GM21390 (cell line): ENCODE results near the gene TMOD3.
"Not testable (repeated sequence)": the region's sequence is repeated elsewhere in the genome, so short reads cannot be mapped to it uniquely, and the experiment has no call there.

Source experiments
- ATAC-seq: cut with Tn5 transposase; IDR thresholded peaks from one replicate; pipeline ENCODE4 v1.9.1; 2021; ENCODE audit not compliant: unreplicated experiment

Gene TMOD3

DNA sequence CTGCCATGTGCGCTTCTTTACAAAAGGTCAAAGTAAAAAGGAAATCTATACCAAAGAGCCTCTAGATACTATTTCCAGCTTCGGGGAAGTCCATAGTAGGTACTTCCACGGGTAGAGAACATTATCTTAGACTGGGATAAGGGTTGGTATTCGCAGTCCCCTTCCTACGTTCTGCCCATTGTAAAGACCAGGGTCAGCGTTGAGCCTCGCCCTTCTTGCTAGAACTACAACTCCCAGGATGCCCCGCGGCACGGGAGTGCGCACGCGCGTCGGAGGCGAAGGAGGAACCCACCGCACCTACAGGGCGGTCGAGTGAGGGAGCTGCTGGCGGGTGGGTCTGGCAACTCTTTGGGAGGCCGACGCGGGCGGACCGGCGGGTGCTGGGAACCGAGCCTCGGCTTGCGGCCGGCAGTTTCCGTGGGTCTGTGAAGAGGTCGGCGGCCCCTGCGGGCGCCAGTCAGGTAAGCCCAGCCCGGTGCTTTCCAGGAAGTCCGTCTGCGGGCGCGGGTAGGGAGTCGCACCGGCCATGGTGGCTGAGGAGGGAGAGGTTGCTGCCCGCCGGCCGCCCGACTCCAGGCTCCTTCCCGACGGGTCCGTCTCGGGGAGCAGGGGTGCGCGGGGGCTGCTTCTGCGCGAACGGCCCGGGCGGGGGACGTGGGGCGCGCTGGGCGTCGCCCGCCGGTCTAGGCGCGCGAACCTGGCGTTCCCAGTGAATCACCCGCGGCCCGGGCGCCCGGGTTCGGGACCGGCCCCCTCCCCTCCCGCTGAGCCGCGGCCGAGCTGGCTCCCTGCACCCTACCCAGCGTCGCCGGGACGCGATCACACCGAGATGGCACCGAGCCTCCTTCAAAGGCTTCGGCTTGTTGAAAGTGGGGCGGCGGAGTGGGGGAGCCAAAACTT lies at the start of gene TMOD3:
TMOD3 (plus strand) TSS at position 278 of the 900 bp plus-strand sequence. CDS start 33,232 bp downstream, outside the sequence.
- ATAC-seq, result peak; percentile 83

DNA sequence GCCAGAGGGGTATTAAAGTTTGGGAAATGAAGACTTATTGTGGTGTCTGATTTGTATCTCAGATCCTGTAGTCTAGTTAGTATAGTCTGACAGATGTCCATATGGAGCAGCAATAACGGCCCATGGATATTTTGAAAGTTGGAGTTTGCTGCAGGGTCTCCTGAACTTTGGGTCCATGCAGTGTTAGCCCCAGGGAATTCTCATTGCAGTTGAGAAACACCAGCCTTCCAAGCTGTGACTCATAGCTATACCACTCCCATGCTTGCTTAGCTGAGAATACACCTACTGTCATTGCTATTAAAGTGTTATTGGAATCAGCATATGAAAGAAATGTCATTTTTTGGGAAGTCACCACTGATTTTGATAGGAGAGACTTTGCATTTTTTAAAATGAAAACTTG lies 48.8 kb upstream of the TMOD3 start:
- ATAC-seq, result no peak

DNA sequence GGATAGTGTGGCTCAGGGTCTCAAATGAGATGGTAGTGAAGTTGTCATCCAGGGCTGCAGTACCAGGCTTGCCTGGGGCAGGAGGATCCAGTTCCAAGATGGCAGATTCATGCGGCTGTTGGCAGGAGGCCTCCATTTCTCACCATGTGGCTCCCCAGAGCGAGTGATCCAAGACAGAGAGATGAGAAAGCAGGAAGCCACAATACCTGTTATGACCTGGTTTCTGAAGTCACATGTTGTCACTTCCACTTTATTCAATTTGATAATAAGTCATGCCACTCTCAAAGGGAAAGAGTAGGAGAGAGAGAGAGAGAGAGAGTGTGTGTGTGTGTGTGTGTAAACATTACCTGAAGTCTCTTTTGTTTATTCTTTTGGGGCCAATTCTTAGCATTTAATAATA lies 47.9 kb upstream of the TMOD3 start:
- no peak for ATAC-seq

DNA sequence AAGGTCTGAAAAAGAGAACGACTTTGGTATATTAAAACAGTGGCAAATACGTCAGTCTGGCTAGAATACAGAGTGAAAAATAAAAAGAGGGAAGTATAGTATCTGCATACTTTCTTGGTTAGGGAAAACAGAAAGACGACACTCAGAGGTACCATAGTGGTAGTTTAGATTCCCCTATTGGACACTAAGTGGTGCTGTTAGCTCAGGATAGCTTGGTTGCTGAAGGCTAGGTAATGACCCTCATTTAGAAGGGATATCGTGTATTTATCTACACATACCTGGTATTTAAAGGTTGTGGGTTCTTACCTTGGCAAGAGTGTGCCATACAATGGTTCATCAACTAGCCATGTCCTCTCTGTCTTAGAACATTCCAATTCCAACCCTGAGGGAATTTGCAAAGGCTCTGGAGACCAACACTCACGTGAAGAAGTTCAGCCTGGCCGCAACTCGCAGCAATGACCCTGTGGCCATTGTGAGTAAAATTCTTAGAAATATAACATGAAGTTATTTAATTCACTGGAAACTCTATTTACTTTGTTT lies 47.0 kb upstream of the TMOD3 start:
- ATAC-seq, result no peak

DNA sequence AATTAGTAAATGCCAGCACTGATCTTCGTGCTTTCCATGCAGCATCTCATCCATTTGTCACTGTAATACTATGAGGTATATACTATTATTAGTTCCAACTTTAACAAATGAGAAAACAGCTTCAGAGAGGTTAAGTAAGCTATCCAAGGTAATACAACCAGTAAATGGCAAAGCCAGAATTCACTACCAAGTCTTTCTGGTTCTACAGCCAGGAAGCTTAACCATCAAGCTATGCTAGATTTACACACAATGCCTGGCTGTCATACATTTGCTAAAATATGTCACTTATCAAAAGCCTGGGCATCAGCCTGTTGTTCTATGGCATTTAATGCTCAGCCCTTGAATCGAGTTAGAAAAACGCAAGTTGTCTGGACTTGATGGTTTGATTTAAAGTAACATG lies 45.5 kb upstream of the TMOD3 start:
- ATAC-seq, result no peak

DNA sequence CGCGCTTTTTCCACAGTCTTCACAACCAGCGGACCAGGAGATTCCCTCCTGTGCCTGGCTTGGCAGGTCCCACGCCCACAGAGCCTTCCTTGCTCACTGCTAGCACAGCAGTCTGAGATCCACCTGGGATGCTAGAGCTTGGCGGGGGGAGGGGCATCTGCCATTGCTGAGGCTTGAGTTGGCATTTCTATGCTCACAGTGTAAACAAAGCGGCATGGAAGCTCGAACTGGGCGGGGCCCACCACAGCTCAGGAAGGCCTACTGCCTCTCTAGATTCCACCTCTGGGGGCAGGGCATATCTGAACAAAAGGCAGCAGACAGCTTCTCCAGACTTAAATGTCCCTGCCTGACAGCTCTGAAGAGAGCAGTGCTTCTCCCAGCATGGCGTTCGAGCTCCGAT lies 42.3 kb upstream of the TMOD3 start:
- not testable (repeated sequence) for ATAC-seq

DNA sequence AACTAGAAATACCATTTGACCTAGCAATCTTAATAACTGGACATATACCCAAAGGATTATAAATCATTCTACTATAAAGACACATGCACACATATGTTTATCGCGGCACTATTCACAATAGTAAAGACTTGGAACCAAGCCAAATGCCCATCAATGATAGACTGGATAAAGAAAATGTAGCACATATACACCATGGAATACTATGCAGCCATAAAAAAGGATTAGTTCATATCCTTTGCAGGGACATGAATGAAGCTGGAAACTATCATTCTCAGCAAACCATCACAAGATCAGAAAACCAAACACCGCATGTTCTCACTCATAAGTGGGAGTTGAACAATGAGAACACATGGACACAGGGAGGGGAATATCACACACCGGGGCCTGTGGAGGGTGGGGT lies 37.0 kb upstream of the TMOD3 start:
- ATAC-seq, result not testable (repeated sequence)

DNA sequence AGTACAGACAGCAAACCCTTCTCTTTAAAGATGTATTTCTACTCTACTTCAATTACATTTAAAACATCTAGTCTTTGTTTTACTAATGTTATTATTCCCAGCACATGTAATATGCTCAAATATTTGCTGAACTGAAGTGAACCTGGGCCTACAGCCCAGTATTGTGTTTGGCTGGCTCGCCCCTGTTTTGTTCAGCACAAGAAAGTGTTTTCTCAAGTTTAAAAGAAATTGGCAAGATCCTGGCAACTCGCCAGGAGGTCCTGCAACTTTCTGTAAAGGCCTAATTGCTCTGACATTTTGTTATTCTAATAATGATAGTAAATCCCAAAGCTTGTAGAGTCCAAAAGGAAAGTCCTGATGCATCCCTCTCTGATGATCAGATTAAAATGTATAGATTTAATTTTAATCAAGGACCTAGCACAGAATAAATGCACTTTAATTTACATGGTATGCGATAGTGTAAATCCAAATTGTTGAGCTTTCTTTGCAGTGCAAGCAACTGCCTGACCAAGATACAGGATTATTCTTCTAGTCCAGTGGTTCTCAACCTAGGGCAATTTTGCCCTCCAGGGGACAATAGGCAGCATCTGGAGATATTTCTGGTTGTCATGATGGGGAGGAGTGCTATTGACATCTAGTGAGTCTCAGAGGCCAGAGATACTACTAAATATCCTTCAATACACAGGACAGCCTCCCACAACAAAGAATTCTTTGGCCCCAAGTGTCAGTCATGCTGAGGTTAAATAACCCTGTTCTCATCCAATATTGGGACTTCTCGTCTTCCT lies 35.7 kb upstream of the TMOD3 start:
- no peak for ATAC-seq

DNA sequence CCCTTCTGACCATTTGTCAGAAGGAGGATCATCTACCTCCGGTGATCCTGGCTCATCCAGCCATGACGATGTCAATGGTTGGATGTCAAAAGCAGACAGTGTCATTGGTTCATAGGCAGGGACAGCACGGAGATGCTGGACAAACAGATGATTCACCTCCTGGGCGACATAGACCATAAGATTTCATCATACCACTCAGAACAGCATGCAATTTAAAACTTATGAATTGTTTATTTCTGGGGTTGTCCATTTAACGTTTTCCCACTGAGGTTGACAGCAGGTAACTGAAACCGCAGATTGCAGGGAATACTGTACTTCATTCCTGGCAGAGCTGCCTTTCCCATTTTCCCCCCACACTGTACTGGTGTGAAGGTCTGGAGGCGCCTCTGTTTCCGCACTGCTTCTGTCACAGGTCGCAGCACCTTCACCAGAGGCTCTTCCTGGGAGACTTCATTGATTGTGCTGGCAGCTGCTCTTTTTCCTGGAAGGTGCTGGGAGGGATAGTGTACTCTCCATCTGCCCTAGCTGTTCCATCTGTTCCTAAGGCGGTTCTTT lies 32.5 kb upstream of the TMOD3 start:
- no peak for ATAC-seq

DNA sequence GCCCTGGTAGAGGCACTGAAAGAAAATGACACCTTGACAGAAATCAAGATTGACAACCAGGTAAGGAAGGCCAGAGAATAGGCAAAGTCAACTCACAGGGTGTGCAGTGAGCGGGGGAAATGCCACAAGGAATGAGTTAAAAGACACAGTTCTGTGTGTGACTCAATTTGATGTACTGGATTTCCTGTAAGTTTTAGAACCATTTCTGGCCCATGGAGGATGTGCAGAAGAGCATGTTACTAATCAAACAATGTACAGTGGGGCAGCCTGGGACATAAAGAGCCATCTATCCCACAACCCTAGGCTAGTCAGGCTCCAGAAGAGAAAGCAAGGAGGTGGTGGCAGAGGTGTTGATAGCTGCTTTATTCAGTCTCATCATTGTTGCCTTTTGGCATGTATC lies 31.2 kb upstream of the TMOD3 start:
- ATAC-seq, result no peak

DNA sequence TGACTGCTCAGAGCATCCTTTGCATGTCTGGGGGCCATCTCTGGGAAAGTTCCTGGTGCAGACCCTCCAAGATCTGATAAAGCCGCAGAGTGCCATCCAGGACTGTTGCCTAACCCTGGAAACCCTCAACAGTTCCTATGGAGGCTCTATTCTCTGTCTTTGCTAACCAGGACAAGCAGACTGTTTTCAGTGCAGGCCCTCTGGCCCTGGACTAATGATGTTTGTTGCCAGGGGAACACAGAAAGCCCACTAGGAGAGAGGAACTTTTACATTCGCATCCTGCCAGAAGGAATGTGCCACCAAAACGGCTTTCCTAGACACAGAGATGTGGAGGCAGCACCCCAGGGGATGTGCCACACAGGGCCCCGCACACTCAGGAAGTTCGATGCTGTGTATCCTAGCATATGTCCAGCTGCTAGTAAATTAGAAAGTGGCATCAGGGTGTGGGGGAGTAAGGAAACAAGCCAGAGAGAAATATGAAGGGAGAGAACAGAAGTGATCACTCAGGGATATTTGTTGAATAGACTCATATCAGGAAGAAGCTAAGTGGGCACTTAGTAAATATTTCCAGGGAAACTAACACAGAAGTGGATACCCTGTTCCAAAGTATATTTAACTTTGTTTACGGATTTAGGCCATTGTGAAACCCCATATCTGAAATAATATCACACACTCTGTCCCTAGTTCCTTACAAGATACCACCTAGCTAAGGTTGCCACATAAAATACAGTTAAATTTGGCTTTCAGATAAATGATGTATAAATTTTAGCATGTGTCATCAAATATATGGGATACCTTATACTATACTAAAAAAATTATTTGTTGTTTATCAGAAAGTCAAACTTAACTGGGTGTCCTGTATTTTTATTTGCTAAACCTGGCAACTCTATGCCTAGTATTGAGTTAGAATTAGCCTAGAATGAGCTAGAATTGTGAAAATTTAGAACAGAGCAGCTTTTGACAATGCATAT lies 29.9 kb upstream of the TMOD3 start:
- ATAC-seq, result no peak

DNA sequence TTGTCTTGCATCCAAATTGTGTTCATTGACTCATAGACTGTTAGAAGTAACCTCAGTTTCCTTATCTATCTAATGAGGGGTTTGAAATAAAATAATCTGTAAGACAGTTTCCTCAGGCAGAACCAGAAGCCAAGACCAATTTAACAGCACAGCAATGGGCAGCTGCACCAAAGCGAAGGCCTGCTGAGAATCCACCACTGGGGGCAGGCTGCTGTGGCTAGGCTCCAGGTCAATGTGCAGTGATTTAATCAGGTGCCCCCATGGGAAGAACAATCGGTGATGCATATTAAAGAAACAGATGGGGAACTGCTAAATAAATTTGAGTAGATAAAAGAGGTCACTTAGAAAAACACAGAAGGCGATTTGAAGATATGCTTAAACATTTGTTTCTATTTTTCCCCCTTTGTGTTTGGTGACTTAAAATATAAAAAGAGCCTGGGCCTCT lies 28.0 kb upstream of the TMOD3 start:
- no peak for ATAC-seq

DNA sequence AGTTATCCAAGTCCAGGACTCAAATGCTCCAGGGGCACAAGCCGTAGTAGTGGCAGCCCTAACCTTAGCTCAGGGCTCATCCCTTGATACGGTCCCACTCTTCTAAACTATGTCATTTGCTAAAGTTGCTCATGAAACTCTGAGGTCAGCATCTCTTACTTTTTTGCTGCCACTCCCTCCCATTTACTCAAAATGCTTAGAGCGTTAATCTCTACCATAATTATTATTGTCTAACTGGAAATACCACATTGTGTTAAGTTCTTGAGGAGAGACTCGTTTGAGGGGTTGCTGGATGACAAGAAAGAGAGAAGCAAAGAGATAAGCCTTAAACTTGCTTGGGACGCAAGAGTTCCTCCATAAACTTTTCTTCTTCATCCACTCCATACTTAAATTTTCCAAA lies 26.9 kb upstream of the TMOD3 start:
- ATAC-seq, result no peak

DNA sequence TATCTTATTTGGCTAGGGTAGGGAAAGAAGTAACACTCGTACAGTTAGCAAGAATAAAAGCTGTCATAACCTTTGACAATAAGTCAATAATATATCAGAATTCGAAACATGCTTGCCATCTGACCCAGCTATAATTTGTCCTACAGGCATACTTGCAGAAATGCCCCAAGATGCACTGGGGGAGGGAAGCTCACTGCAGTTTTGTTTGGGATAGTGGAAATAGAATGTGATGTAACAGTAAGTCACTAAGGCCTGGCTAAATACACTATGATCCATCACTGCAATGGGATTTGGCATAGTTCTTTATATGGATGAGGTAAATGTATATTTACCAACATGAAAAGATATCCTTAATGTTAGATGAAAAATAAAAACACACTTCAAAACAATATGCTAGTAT lies 25.5 kb upstream of the TMOD3 start:
- ATAC-seq, result no peak

DNA sequence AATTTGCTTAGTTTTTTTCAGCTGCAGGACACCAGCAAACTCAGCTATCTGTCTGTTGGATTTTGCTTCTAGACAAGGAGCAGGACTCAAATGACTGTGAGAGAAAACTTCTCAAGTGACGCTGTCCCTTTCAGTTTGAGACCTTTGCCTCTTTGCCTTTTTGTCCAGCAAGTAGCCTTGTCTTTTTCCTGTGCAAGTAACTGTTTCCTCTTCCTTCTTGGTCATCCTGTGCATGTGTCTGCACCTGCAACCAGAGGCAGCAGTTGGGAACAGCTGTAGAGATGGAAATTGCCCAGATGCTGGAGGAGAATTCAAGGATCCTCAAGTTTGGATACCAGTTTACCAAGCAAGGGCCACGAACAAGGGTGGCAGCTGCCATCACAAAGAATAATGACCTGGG lies 23.3 kb upstream of the TMOD3 start:
- no peak for ATAC-seq

DNA sequence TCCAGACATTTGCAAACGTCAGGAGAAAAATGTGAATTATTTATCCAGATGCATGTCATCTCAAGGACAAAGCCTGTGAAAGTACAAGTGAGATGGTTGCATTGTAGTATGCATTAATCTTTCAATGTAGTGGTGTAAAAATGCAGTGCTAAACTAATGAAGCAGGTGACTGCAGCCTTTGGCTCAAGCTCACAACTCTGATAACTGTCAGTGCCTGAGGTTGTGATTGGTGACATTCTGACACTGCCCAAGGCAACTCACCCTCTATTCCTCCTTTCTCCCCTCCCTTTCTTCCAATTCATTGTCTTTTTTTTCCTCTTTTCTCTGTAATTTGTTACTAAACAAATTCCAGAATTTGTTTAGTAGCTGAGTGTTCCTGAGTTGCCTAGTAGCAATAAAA lies 20.0 kb upstream of the TMOD3 start:
- ATAC-seq, result no peak

DNA sequence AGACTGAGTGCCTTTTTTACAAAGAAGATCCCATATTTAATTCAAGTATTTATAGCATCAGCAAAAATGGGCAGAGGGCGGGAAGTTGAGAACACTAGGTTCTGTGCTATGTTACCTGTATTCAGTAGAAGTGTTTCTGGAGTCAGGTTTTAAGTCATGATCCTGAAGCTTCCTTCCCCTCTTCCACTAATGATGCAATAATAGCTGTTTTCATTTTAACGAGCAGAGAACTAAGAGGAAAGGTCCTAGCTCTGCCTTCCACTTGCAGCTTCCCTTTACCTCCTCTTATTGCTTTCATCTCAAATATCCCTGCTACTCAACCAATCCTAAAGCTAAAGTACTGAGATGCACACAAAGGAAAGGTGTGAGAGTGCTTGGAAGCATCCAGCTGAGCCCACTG lies 16.9 kb upstream of the TMOD3 start:
- no peak for ATAC-seq

DNA sequence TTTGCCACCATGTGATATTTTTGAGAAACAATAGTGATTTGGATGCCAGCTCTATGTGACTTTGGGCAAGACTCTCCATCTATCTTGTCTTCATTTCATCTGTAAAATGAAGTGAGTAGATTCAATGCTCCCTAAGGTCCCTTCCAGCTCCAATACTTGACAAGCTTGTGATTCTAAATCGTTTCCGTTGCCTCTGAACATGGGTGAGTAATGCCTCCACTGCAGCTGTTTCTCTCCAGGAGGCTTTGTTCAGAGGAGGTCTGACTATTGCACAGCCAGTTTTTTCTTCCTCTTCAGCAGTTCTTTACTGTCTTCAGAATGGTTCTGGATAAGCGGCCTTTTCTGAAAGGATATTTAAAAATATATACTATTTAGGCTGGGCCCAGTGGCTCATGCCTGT lies 14.8 kb upstream of the TMOD3 start:
- ATAC-seq, result no peak

DNA sequence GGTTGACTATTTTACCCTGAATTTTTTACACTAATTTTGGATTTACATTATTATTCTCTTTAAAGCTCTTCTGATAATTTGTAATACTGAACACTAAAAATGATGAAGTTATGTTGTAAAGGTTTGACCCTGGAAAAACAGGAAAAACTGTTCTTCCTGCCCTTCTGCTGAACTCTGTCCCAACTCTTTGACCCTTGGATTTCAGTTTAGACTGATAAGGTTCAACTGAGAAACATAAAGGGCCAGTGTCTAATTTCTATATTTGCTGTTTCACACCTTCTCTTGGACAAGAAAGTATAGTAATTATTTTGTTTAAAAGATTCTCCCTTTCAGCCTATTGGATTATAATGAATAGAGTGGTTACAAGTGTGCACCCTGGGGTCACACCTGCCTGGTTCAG lies 12.8 kb upstream of the TMOD3 start:
- ATAC-seq, result no peak

DNA sequence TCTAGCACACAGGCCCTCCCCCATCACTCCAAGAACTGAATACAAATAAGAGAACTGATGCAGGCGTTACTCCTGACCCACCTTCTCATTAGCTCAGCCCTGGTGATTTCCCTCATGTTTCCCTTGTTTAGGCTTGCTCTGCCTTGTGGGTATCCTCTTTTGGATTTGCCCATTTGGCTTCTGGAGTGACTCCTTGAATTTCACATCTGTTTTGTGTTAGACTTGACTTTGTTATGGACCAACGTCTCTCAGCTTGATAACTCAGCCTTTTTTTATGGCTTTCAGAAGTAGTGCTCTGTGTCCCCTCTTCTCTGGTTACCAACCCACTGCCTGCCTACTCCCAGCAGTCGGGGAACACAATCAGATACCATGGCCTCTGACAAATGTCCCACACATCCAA lies 11.3 kb upstream of the TMOD3 start:
- ATAC-seq, result no peak
